BE2C (cell line): ENCODE results near the gene CPHXL2.
A peak's percentile ranks its signal among the peaks of the same experiment; 100 is the strongest.

Experiments
- DNase-seq: peaks from one replicate; pipeline ENCODE4 v3.0.0-alpha.2; 2020
- H3K27me3 ChIP-seq: fragments of 250-450 bp; sonication (Bioruptor Pico); 2 replicates; pipeline ENCODE4 v1.5.1; 2020; ENCODE audit warnings: mild to moderate bottlenecking
- H3K36me3 ChIP-seq: fragments of 250-450 bp; sonication (Bioruptor Pico); 2 replicates; pipeline ENCODE4 v1.5.1; 2020; ENCODE audit warnings: mild to moderate bottlenecking
- H3K4me1 ChIP-seq: fragments of 250-450 bp; sonication (Bioruptor Pico); 2 replicates; pipeline ENCODE4 v1.5.1; 2020
- H3K4me3 ChIP-seq: 2 replicates; pipeline ENCODE4 v1.5.1; 2011; ENCODE audit warnings: low read depth, low read length
- H3K9me3 ChIP-seq: fragments of 250-450 bp; sonication (Bioruptor Pico); 2 replicates; pipeline ENCODE4 v1.5.1; 2020
- TF ChIP-seq, protein P1 (sequence below): IDR thresholded peaks from 2 replicates; pipeline ENCODE4 v1.5.1; 2012; ENCODE audit warnings: mild to moderate bottlenecking, low read depth, low read length

Gene CPHXL2

DNA sequence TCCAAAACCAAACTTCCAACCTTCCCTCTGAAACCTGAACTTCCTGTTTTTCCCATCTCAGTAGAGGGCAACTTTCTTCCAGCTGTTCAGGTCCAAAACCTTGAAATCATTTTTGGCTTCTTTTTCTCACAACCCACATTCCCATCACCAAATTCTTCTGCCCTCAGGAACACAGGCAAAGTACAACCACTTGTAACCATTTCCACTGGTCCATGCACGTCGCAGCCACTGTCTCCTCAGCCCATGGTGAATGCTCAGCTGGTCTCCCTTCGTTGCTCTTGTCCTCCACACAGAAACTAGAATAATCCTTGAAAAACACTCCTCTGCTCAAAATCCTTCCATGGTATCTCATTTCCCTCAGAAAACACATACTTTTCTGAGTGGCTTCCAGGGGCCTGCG, 50.0 kb downstream of the CPHXL2 start:
- DNase-seq, result no peak
- Histone ChIP-seq H3K36me3 (peaks cover 60% of the 10 kb centered on the region), H3K4me1 (no peaks in the 10 kb centered on the region; the same call in 1 of the 2 replicates), H3K27me3 (no peaks in the 10 kb centered on the region), H3K9me3 (no peaks in the 10 kb centered on the region), H3K4me3 (no peak overlapping the region)
- TF ChIP-seq, protein P1, sequence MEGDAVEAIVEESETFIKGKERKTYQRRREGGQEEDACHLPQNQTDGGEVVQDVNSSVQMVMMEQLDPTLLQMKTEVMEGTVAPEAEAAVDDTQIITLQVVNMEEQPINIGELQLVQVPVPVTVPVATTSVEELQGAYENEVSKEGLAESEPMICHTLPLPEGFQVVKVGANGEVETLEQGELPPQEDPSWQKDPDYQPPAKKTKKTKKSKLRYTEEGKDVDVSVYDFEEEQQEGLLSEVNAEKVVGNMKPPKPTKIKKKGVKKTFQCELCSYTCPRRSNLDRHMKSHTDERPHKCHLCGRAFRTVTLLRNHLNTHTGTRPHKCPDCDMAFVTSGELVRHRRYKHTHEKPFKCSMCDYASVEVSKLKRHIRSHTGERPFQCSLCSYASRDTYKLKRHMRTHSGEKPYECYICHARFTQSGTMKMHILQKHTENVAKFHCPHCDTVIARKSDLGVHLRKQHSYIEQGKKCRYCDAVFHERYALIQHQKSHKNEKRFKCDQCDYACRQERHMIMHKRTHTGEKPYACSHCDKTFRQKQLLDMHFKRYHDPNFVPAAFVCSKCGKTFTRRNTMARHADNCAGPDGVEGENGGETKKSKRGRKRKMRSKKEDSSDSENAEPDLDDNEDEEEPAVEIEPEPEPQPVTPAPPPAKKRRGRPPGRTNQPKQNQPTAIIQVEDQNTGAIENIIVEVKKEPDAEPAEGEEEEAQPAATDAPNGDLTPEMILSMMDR, result no peak

DNA sequence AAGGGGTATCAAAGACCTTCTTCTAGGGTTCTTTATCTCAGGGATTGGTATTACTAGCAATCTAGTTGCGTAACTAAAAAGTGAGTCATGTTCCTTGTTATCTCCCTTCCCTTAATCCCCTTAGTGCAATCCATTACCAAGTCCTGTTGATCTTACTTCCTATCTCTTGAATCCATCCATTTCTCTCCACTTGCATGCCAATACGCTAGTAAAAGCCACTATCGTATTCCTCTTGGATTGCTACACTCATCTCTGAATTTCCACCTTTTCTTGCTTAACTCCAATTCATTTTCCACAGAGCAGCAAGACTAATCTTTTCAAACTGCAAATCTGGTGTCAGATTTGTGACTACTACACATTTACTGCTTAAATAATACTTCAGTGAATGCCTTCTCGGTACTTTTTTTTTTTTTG, 51.9 kb downstream of the CPHXL2 start:
- no peak for DNase-seq
- Histone ChIP-seq H3K4me3 (no peak overlapping the region), H3K36me3 (peaks cover 44% of the 10 kb centered on the region), H3K27me3 (no peaks in the 10 kb centered on the region), H3K4me1 (no peaks in the 10 kb centered on the region; the same call in 1 of the 2 replicates), H3K9me3 (no peaks in the 10 kb centered on the region)
- TF ChIP-seq, protein P1, result no peak

DNA sequence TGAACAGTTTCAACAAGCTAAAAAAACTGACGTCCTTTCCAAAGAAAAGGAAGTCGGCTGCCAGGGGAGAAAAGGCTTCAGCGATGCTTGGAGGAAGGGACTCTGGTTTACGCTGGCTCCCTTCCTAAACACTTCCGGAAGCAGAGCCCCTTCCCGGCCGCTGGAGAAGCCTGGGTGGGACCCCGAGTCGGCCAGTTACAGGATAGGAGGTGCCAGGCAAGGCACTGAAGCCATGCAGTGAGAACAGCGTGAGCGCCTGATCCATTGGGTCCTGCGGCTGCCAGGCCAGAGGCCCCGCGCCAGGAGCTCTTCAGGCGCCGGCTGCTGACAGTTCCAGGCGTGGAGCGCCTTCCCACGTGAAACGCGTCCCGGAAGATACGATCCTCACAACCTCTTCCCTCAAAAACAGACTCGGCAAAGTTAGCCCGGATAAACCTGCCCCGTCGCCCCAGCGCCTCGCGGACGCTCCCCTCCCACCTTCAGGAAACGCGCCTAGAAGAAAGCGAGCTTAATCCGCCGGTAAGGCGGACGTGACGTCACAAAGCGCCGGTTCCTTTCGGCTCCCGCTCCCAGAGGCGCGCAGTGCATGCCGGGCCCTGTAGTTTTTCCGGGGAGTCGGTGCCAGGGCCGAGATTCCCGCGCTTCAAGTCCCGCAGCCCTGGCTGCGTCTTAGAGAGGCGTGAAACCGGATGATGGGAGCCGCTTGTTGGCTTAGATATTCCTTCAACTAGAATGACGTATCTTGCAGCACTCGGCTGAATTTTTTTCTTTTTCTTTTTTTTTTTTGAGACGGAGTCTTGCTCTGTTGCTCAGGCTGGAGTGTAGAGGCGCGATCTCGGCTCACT, 53.8 kb downstream of the CPHXL2 start, which contains the start of gene ADAT1:
Gene ADAT1, minus strand, starts transcription at position 521 of the 845 bp plus-strand sequence. CDS start 2,482 bp downstream, outside the sequence.
- no peaks in the 10 kb centered on the region for H3K9me3 ChIP-seq
- peaks cover 26% of the 10 kb centered on the region for H3K36me3 ChIP-seq
- TF ChIP-seq, protein P1, result no peak

DNA sequence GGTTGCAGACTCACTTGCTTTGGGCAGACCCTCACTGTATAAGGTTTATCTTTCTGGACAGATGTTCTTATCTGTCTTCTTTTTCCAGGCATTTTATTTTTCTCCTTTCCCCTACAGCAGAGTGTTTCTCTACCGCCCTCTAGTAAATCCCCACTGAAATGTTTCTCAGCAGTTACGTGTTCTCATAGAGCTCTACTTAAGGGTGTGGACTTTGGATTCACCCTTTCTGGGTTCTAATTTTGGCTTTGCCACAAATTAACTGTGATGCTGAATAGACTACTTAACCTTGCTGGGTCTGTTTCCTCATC, 55.7 kb downstream of the CPHXL2 start:
- Histone ChIP-seq H3K4me1 (no peaks in the 10 kb centered on the region; the same call in 1 of the 2 replicates), H3K27me3 (no peaks in the 10 kb centered on the region), H3K36me3 (peaks cover 11% of the 10 kb centered on the region), H3K4me3 (no peak overlapping the region), H3K9me3 (no peaks in the 10 kb centered on the region)
- TF ChIP-seq, protein P1, result peak; percentile 76
- no peak for DNase-seq

More for the DNA sequence above, 53.8 kb downstream of the CPHXL2 start, which contains the start of gene ADAT1:
- H3K4me1 ChIP-seq, result no peaks in the 10 kb centered on the region; the same call in 1 of the 2 replicates
- H3K4me3 ChIP-seq, result peak within 1 kb of the TSS; percentile 83
- H3K27me3 ChIP-seq, result no peaks in the 10 kb centered on the region
- DNase-seq, result peak; percentile 97

DNA sequence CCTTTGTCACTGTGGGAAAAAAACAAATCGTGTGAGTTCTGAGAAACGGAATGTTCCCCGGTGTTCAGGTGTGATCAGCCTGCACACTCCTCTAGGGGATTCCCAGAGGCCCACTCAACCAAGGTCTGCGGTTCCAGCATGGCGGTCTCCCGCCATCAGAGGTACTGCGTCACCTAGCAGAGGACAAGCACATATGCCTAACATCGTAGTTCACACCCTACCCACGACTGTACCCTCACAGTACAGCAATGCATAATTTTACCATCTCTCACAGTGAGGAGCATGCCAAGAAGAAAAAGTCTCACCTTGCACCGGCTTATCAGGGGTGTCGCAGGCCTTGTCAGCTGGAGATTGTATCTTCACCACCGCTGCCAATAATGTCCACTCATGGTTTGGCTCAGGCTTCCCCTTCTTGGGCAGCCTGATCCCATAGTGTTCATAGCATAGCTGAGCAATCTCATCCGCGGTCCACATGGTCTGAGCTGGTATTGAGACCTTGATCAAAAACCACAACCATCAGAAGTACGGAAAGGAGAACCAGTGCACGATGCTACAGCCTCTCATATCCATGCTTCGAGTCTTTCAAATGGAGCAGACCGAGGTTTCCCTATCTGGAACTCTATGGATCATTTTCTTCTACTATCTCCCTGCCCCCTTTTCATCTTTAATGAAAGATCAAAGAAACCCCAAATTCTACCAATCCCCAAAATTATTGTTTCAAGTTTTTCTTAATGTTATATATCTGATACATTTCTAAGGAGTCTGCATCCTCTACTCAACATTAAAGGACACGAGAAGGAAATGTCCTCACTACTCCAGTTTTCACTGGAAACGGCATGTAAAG, 56.3 kb downstream of the CPHXL2 start:
- TF ChIP-seq, protein P1, result no peak
- H3K9me3 ChIP-seq, result no peaks in the 10 kb centered on the region
- H3K36me3 ChIP-seq, result peaks cover 6% of the 10 kb centered on the region
- H3K4me1 ChIP-seq, result no peaks in the 10 kb centered on the region; the same call in 1 of the 2 replicates
- no peak overlapping the region for H3K4me3 ChIP-seq
- DNase-seq, result no peak
- H3K27me3 ChIP-seq, result no peaks in the 10 kb centered on the region
